ENCODE data around the gene RNF121.

RNF121 gene

GRCh38 chr11:71994786-71995185 lies 65.9 kb downstream of the RNF121 start:
- Mint-ChIP-seq H3K9me3 (no peaks in the 10 kb centered on the region), H3K4me1 (peaks cover 19% of the 10 kb centered on the region), H3K27me3 (no peaks in the 10 kb centered on the region), H3K36me3 (peaks cover 4% of the 10 kb centered on the region), H3K27ac (no peak overlapping the region), H3K4me3 (no peak overlapping the region)

GRCh38 chr11:71995726-71996291 lies 67.0 kb downstream of the RNF121 start:
- H3K9me3 Mint-ChIP-seq = no peaks in the 10 kb centered on the region
- H3K4me1 Mint-ChIP-seq = peaks cover 27% of the 10 kb centered on the region
- no peak overlapping the region for H3K4me3 Mint-ChIP-seq
- H3K27ac Mint-ChIP-seq = no peak overlapping the region
- no peaks in the 10 kb centered on the region for H3K27me3 Mint-ChIP-seq
- H3K36me3 Mint-ChIP-seq = peaks cover 4% of the 10 kb centered on the region

GRCh38 chr11:71996517-71996916 lies 67.7 kb downstream of the RNF121 start:
- H3K27ac Mint-ChIP-seq = no peak overlapping the region
- no peak overlapping the region for H3K4me3 Mint-ChIP-seq
- peaks cover 2% of the 10 kb centered on the region for H3K36me3 Mint-ChIP-seq
- H3K9me3 Mint-ChIP-seq = no peaks in the 10 kb centered on the region
- no peaks in the 10 kb centered on the region for H3K27me3 Mint-ChIP-seq
- peaks cover 27% of the 10 kb centered on the region for H3K4me1 Mint-ChIP-seq

GRCh38 chr11:71996946-71997345 lies 68.1 kb downstream of the RNF121 start:
- Mint-ChIP-seq H3K36me3 (peaks cover 3% of the 10 kb centered on the region), H3K4me1 (peaks cover 31% of the 10 kb centered on the region), H3K4me3 (no peak overlapping the region), H3K9me3 (no peaks in the 10 kb centered on the region), H3K27me3 (no peaks in the 10 kb centered on the region), H3K27ac (no peak overlapping the region)

- Mint-ChIP-seq H3K27ac (no peak overlapping the region), H3K4me3 (no peak overlapping the region), H3K9me3 (no peaks in the 10 kb centered on the region), H3K4me1 (peaks cover 37% of the 10 kb centered on the region), H3K27me3 (no peaks in the 10 kb centered on the region), H3K36me3 (peaks cover 5% of the 10 kb centered on the region)
Measured at GRCh38 chr11:71997594-71997993, 68.7 kb downstream of the RNF121 start.

- Mint-ChIP-seq H3K4me1 (peaks cover 37% of the 10 kb centered on the region), H3K27me3 (no peaks in the 10 kb centered on the region), H3K9me3 (no peaks in the 10 kb centered on the region), H3K36me3 (peaks cover 5% of the 10 kb centered on the region), H3K4me3 (peak overlapping the region; percentile 93), H3K27ac (peak overlapping the region; percentile 97)
Measured at GRCh38 chr11:71998061-71998460, 69.2 kb downstream of the RNF121 start.

- Mint-ChIP-seq H3K27ac (peak within 1 kb of the TSS; percentile 97), H3K9me3 (no peaks in the 10 kb centered on the region), H3K27me3 (no peaks in the 10 kb centered on the region), H3K36me3 (peaks cover 5% of the 10 kb centered on the region), H3K4me3 (peak within 1 kb of the TSS; percentile 93), H3K4me1 (peaks cover 37% of the 10 kb centered on the region)
Measured at GRCh38 chr11:71998649-71999310, 69.9 kb downstream of the RNF121 start, which contains the start of gene IL18BP. IL18BP (plus strand) TSS chr11:71998909; CDS start chr11:71999985, 1,076 bp downstream.

GRCh38 chr11:71999362-71999761 lies 70.5 kb downstream of the RNF121 start:
- peaks cover 5% of the 10 kb centered on the region for H3K36me3 Mint-ChIP-seq
- H3K4me3 Mint-ChIP-seq = peak overlapping the region; percentile 93
- peaks cover 37% of the 10 kb centered on the region for H3K4me1 Mint-ChIP-seq
- H3K9me3 Mint-ChIP-seq = no peaks in the 10 kb centered on the region
- no peaks in the 10 kb centered on the region for H3K27me3 Mint-ChIP-seq
- H3K27ac Mint-ChIP-seq = peak overlapping the region; percentile 97

GRCh38 chr11:71999798-72000197 lies 71.0 kb downstream of the RNF121 start:
- Mint-ChIP-seq H3K36me3 (peaks cover 4% of the 10 kb centered on the region), H3K4me3 (peak overlapping the region; percentile 93), H3K27ac (peak overlapping the region; percentile 97), H3K4me1 (peaks cover 37% of the 10 kb centered on the region), H3K27me3 (no peaks in the 10 kb centered on the region), H3K9me3 (no peaks in the 10 kb centered on the region)

GRCh38 chr11:72000202-72000867 lies 71.5 kb downstream of the RNF121 start:
- peaks cover 37% of the 10 kb centered on the region for H3K4me1 Mint-ChIP-seq
- no peaks in the 10 kb centered on the region for H3K27me3 Mint-ChIP-seq
- H3K27ac Mint-ChIP-seq = no peak overlapping the region
- H3K36me3 Mint-ChIP-seq = peaks cover 4% of the 10 kb centered on the region
- H3K9me3 Mint-ChIP-seq = no peaks in the 10 kb centered on the region
- no peak overlapping the region for H3K4me3 Mint-ChIP-seq

- Mint-ChIP-seq H3K9me3 (no peaks in the 10 kb centered on the region), H3K36me3 (peaks cover 5% of the 10 kb centered on the region), H3K27ac (peak overlapping the region; percentile 35), H3K4me3 (no peak overlapping the region), H3K4me1 (peaks cover 37% of the 10 kb centered on the region), H3K27me3 (no peaks in the 10 kb centered on the region)
Measured at GRCh38 chr11:72001285-72001684, 72.4 kb downstream of the RNF121 start.

GRCh38 chr11:72001834-72002591 lies 73.2 kb downstream of the RNF121 start:
- H3K9me3 Mint-ChIP-seq = no peaks in the 10 kb centered on the region
- no peak overlapping the region for H3K4me3 Mint-ChIP-seq
- H3K4me1 Mint-ChIP-seq = peaks cover 37% of the 10 kb centered on the region
- H3K27ac Mint-ChIP-seq = peak overlapping the region; percentile 71
- no peaks in the 10 kb centered on the region for H3K27me3 Mint-ChIP-seq
- peaks cover 5% of the 10 kb centered on the region for H3K36me3 Mint-ChIP-seq

GRCh38 chr11:72002841-72003775 lies 74.3 kb downstream of the RNF121 start:
- Mint-ChIP-seq H3K36me3 (peaks cover 5% of the 10 kb centered on the region), H3K27me3 (no peaks in the 10 kb centered on the region), H3K9me3 (no peaks in the 10 kb centered on the region), H3K4me3 (no peak overlapping the region), H3K4me1 (peaks cover 35% of the 10 kb centered on the region), H3K27ac (no peak overlapping the region)

- peaks cover 5% of the 10 kb centered on the region for H3K36me3 Mint-ChIP-seq
- no peaks in the 10 kb centered on the region for H3K9me3 Mint-ChIP-seq
- H3K27me3 Mint-ChIP-seq = no peaks in the 10 kb centered on the region
- H3K4me1 Mint-ChIP-seq = peaks cover 28% of the 10 kb centered on the region
- H3K4me3 Mint-ChIP-seq = no peak overlapping the region
- no peak overlapping the region for H3K27ac Mint-ChIP-seq
Measured at GRCh38 chr11:72003776-72004171, 74.9 kb downstream of the RNF121 start.
